Effector memory CD4-positive, alpha-beta T cell (primary cell): ENCODE results near the gene CNTNAP4.

Experiments
- DNase-seq, 3 donors: peaks; one replicate each; pipeline ENCODE4 v3.0.0-alpha.2; 2020
- H3K27ac ChIP-seq: 2 replicates; pipeline ENCODE4 v1.7.0; 2013; ENCODE audit warnings: mild to moderate bottlenecking, low read length, moderate library complexity; ENCODE audit not compliant: insufficient read depth, poor library complexity, severe bottlenecking
- H3K27me3 ChIP-seq: replicated peaks from 2 replicates; pipeline ENCODE4 v1.7.0; 2013; ENCODE audit warnings: mild to moderate bottlenecking, low read length; ENCODE audit not compliant: insufficient read depth, control insufficient read depth, poor library complexity, severe bottlenecking
- H3K36me3 ChIP-seq: 2 replicates; pipeline ENCODE4 v1.7.0; 2013; ENCODE audit warnings: mild to moderate bottlenecking, low read length, moderate library complexity; ENCODE audit not compliant: control insufficient read depth, insufficient read depth
- H3K4me1 ChIP-seq: 2 replicates; pipeline ENCODE4 v1.7.0; 2013; ENCODE audit warnings: low read length, mild to moderate bottlenecking; ENCODE audit not compliant: control insufficient read depth, insufficient read depth, poor library complexity, severe bottlenecking
- H3K4me3 ChIP-seq: 2 replicates; pipeline ENCODE4 v1.7.0; 2013; ENCODE audit warnings: low read length, low read depth, mild to moderate bottlenecking; ENCODE audit not compliant: insufficient read depth, poor library complexity, severe bottlenecking
- H3K9me3 ChIP-seq: 2 replicates; pipeline ENCODE4 v1.7.0; 2013; ENCODE audit warnings: mild to moderate bottlenecking, low read length, moderate library complexity; ENCODE audit not compliant: control insufficient read depth

CNTNAP4 gene

GRCh38 chr16:76583945-76584344 lies 306.7 kb downstream of the CNTNAP4 start:
- Histone ChIP-seq H3K27me3 (no peaks in the 10 kb centered on the region), H3K4me3 (no peak overlapping the region), H3K27ac (no peak overlapping the region), H3K9me3 (no peaks in the 10 kb centered on the region), H3K4me1 (no peaks in the 10 kb centered on the region), H3K36me3 (no peaks in the 10 kb centered on the region)
- DNase-seq: no peak

GRCh38 chr16:76598498-76598897 lies 321.3 kb downstream of the CNTNAP4 start:
- Histone ChIP-seq H3K36me3 (no peaks in the 10 kb centered on the region), H3K27ac (no peak overlapping the region)
- no peak for DNase-seq

GRCh38 chr16:76607317-76607716 lies 330.1 kb downstream of the CNTNAP4 start:
- no peak overlapping the region for H3K4me3 ChIP-seq
- no peaks in the 10 kb centered on the region for H3K36me3 ChIP-seq
- no peak for DNase-seq
- no peaks in the 10 kb centered on the region for H3K4me1 ChIP-seq
- H3K27me3 ChIP-seq: no peaks in the 10 kb centered on the region
- no peaks in the 10 kb centered on the region for H3K9me3 ChIP-seq
- H3K27ac ChIP-seq: no peak overlapping the region

More at GRCh38 chr16:76598498-76598897, 321.3 kb downstream of the CNTNAP4 start:
- H3K9me3 ChIP-seq: no peaks in the 10 kb centered on the region
- H3K27me3 ChIP-seq: no peaks in the 10 kb centered on the region
- no peak overlapping the region for H3K4me3 ChIP-seq
- no peaks in the 10 kb centered on the region for H3K4me1 ChIP-seq
